ENCODE measurements around the gene LCN10. TPM values are rescaled to one million over a fixed set of nuclear protein-coding genes. Genes with fewer than 3 reads are reported as not detected.

LCN10 gene
- total and polyA plus RNA-seq, 2 of the 13 experiments (the other 11 are each of a cell fraction or from before 2014, with no cell fraction given), result 0.53 to 0.61 TPM

DNA sequence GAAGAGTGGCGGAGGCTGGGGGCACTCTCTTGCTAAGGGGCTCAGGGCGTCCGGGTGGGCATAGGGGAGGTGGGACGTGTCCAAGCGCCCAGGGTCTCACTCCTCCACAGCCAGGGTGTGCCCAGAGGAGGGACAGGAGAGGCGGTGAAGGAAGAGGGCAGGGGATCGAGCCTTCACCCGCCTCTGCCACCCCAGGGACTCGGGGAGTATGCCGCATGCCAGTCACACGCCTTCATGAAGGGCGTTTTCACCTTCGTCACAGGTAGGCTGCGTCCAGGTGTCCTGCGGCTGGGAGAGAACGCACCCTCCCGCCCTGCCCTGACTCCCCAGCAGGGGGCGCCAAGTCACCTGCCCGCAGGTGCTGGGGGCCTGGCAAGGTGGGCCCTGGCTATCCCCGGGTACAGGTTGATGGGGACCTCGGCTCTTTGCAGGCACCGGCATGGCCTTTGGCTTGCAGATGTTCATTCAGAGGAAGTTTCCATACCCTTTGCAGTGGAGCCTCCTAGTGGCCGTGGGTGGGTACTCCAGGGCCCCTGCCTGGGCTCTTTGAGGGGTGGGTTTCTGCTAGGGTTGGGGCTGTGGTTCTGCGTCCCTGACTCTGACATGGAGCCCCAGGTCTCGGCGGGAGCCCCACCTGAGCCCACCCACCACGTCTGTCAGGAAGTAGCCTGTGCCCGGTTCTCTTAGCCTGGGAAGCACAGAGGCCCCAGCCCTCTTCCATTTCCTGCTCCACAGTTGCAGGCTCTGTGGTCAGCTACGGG, 49.0 kb upstream of the LCN10 start (continued):
- TF ChIP-seq, protein P1, sequence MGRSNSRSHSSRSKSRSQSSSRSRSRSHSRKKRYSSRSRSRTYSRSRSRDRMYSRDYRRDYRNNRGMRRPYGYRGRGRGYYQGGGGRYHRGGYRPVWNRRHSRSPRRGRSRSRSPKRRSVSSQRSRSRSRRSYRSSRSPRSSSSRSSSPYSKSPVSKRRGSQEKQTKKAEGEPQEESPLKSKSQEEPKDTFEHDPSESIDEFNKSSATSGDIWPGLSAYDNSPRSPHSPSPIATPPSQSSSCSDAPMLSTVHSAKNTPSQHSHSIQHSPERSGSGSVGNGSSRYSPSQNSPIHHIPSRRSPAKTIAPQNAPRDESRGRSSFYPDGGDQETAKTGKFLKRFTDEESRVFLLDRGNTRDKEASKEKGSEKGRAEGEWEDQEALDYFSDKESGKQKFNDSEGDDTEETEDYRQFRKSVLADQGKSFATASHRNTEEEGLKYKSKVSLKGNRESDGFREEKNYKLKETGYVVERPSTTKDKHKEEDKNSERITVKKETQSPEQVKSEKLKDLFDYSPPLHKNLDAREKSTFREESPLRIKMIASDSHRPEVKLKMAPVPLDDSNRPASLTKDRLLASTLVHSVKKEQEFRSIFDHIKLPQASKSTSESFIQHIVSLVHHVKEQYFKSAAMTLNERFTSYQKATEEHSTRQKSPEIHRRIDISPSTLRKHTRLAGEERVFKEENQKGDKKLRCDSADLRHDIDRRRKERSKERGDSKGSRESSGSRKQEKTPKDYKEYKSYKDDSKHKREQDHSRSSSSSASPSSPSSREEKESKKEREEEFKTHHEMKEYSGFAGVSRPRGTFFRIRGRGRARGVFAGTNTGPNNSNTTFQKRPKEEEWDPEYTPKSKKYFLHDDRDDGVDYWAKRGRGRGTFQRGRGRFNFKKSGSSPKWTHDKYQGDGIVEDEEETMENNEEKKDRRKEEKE (IDR thresholded peaks at IDR 0.05), result no peak
- no peak for TF ChIP-seq ZNF713 (CRISPR knock-in tag; IDR thresholded peaks at IDR 0.05)
- TF ChIP-seq, protein P2, sequence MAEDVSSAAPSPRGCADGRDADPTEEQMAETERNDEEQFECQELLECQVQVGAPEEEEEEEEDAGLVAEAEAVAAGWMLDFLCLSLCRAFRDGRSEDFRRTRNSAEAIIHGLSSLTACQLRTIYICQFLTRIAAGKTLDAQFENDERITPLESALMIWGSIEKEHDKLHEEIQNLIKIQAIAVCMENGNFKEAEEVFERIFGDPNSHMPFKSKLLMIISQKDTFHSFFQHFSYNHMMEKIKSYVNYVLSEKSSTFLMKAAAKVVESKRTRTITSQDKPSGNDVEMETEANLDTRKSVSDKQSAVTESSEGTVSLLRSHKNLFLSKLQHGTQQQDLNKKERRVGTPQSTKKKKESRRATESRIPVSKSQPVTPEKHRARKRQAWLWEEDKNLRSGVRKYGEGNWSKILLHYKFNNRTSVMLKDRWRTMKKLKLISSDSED (CRISPR knock-in tag; IDR thresholded peaks at IDR 0.05), result no peak
- TF ChIP-seq ZNF556 (CRISPR knock-in tag; IDR thresholded peaks at IDR 0.05; ENCODE audit: borderline replicate concordance), result no peak
- TF ChIP-seq GTF3A (CRISPR knock-in tag; conservative IDR thresholded peaks at IDR 0.05), result 0 out of 2 replicates have a peak, but pooled peaks have one; percentile 29
- TF ChIP-seq, protein P3, sequence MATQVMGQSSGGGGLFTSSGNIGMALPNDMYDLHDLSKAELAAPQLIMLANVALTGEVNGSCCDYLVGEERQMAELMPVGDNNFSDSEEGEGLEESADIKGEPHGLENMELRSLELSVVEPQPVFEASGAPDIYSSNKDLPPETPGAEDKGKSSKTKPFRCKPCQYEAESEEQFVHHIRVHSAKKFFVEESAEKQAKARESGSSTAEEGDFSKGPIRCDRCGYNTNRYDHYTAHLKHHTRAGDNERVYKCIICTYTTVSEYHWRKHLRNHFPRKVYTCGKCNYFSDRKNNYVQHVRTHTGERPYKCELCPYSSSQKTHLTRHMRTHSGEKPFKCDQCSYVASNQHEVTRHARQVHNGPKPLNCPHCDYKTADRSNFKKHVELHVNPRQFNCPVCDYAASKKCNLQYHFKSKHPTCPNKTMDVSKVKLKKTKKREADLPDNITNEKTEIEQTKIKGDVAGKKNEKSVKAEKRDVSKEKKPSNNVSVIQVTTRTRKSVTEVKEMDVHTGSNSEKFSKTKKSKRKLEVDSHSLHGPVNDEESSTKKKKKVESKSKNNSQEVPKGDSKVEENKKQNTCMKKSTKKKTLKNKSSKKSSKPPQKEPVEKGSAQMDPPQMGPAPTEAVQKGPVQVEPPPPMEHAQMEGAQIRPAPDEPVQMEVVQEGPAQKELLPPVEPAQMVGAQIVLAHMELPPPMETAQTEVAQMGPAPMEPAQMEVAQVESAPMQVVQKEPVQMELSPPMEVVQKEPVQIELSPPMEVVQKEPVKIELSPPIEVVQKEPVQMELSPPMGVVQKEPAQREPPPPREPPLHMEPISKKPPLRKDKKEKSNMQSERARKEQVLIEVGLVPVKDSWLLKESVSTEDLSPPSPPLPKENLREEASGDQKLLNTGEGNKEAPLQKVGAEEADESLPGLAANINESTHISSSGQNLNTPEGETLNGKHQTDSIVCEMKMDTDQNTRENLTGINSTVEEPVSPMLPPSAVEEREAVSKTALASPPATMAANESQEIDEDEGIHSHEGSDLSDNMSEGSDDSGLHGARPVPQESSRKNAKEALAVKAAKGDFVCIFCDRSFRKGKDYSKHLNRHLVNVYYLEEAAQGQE (IDR thresholded peaks at IDR 0.05; ENCODE audit: borderline replicate concordance in 1 of 2, low read depth in 1 of 2, low read length in 2 of 2), result no peak
- no peak for TF ChIP-seq ZNF292 (CRISPR knock-in tag; IDR thresholded peaks at IDR 0.05; ENCODE audit: borderline replicate concordance, low read depth)
- TF ChIP-seq, protein P4, sequence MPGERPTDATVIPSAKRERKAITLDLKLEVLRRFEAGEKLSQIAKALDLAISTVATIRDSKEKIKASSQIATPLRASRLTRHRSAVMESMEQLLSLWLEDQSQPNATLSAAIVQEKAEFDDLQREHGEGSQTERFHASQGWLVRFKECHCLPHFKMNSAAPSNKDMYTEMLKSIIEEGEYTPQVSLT (CRISPR knock-in tag; IDR thresholded peaks at IDR 0.05; ENCODE audit: borderline replicate concordance, low read depth), result no peak
- TF ChIP-seq NFKBIZ (CRISPR knock-in tag; IDR thresholded peaks at IDR 0.05), result no peak
- TF ChIP-seq ZSCAN21 (CRISPR knock-in tag; IDR thresholded peaks at IDR 0.05; ENCODE audit: borderline replicate concordance), result no peak; the same call in 1 of the 2 replicates
- TF ChIP-seq EEA1 (CRISPR knock-in tag; IDR thresholded peaks at IDR 0.05; ENCODE audit: borderline replicate concordance), result no peak
- TF ChIP-seq, protein P5, sequence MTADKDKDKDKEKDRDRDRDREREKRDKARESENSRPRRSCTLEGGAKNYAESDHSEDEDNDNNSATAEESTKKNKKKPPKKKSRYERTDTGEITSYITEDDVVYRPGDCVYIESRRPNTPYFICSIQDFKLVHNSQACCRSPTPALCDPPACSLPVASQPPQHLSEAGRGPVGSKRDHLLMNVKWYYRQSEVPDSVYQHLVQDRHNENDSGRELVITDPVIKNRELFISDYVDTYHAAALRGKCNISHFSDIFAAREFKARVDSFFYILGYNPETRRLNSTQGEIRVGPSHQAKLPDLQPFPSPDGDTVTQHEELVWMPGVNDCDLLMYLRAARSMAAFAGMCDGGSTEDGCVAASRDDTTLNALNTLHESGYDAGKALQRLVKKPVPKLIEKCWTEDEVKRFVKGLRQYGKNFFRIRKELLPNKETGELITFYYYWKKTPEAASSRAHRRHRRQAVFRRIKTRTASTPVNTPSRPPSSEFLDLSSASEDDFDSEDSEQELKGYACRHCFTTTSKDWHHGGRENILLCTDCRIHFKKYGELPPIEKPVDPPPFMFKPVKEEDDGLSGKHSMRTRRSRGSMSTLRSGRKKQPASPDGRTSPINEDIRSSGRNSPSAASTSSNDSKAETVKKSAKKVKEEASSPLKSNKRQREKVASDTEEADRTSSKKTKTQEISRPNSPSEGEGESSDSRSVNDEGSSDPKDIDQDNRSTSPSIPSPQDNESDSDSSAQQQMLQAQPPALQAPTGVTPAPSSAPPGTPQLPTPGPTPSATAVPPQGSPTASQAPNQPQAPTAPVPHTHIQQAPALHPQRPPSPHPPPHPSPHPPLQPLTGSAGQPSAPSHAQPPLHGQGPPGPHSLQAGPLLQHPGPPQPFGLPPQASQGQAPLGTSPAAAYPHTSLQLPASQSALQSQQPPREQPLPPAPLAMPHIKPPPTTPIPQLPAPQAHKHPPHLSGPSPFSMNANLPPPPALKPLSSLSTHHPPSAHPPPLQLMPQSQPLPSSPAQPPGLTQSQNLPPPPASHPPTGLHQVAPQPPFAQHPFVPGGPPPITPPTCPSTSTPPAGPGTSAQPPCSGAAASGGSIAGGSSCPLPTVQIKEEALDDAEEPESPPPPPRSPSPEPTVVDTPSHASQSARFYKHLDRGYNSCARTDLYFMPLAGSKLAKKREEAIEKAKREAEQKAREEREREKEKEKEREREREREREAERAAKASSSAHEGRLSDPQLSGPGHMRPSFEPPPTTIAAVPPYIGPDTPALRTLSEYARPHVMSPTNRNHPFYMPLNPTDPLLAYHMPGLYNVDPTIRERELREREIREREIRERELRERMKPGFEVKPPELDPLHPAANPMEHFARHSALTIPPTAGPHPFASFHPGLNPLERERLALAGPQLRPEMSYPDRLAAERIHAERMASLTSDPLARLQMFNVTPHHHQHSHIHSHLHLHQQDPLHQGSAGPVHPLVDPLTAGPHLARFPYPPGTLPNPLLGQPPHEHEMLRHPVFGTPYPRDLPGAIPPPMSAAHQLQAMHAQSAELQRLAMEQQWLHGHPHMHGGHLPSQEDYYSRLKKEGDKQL (CRISPR knock-in tag; IDR thresholded peaks at IDR 0.05; ENCODE audit: low read depth), result no peak
